Astrocyte of the cerebellum (primary cell): ENCODE data around the gene FARS2.

ENCODE experiments used
- DNase-seq: peaks from one replicate; pipeline ENCODE4 v3.0.0-alpha.2; 2011; ENCODE audit warnings: low read depth
- H3K4me3 ChIP-seq: 2 replicates; pipeline ENCODE4 v1.5.1; 2011; ENCODE audit warnings: mild to moderate bottlenecking, low read depth, low read length, moderate library complexity
- CTCF ChIP-seq: IDR thresholded peaks from 2 replicates; pipeline ENCODE4 v1.5.1; 2012; ENCODE audit warnings: low read length, low read depth, moderate library complexity, mild to moderate bottlenecking; ENCODE audit errors: missing control alignments
- in situ Hi-C: cut with HindIII; loops from 2 replicates; pipeline ENCODE4 v1.10.0; 2017; ENCODE audit warnings: low sequenced_read_pairs

The FARS2 gene

GRCh38 chr6:5353971-5354370 lies 92.7 kb downstream of the FARS2 start:
- H3K4me3 ChIP-seq, result no peak overlapping the region
- in situ Hi-C loops, result no loop called here
- TF ChIP-seq CTCF, result no peak
- DNase-seq, result no peak

- H3K4me3 ChIP-seq, result no peak overlapping the region
- DNase-seq, result no peak
- TF ChIP-seq CTCF, result no peak
- in situ Hi-C loops, result no loop called here
These were observed 96.2 kb downstream of the FARS2 start for GRCh38 chr6:5357486-5357885.

- DNase-seq, result no peak
- no peak overlapping the region for H3K4me3 ChIP-seq
- in situ Hi-C loops, result no loop called here
- TF ChIP-seq CTCF, result no peak
These were observed 98.1 kb downstream of the FARS2 start for GRCh38 chr6:5359417-5359816.

GRCh38 chr6:5361396-5361795 lies 100.1 kb downstream of the FARS2 start:
- no peak overlapping the region for H3K4me3 ChIP-seq
- in situ Hi-C loops, result no loop called here
- no peak for TF ChIP-seq CTCF
- no peak for DNase-seq

- no peak overlapping the region for H3K4me3 ChIP-seq
- in situ Hi-C loops, result no loop called here
- DNase-seq, result no peak
- no peak for TF ChIP-seq CTCF
These were observed 104.3 kb downstream of the FARS2 start for GRCh38 chr6:5365436-5366195.

GRCh38 chr6:5366941-5367340 lies 105.6 kb downstream of the FARS2 start:
- in situ Hi-C loops, result no loop called here
- no peak for DNase-seq
- H3K4me3 ChIP-seq, result no peak overlapping the region
- no peak for TF ChIP-seq CTCF
